ENCODE measurements around the gene DLGAP4.

- no peak for TF ChIP-seq CTCF (IDR thresholded peaks at IDR 0.05)
- no peak for TF ChIP-seq POLR2A (IDR thresholded peaks at IDR 0.05)
Measured at GRCh38 chr20:36384022-36384619, 78.0 kb downstream of the DLGAP4 start.

Data from stomach (tissue), 4 donors.